Activated CD4-positive, alpha-beta T cell treated with anti-CD3 and anti-CD28 coated beads, Interleukin-2, amount 10 ng/mL, durations not matched to agents 24 days and 14 days (primary cell): ENCODE data around the gene C9. TPM values are rescaled to one million over a fixed set of nuclear protein-coding genes. Genes with fewer than 3 reads are reported as not detected.
"Not testable (repeated sequence)": the region's sequence is repeated elsewhere in the genome, so short reads cannot be mapped to it uniquely, and the experiment has no call there.

ENCODE experiments used
- DNase-seq: peaks from one replicate; pipeline ENCODE4 v3.0.0; 2022
- H3K27ac Mint-ChIP-seq: one replicate; pipeline ENCODE4 v1.8.0; 2022; ENCODE audit warnings: mild to moderate bottlenecking, mixed read lengths
- H3K27me3 Mint-ChIP-seq: one replicate; pipeline ENCODE4 v1.8.0; 2022; ENCODE audit warnings: mixed read lengths
- H3K36me3 Mint-ChIP-seq: one replicate; pipeline ENCODE4 v1.8.0; 2022; ENCODE audit warnings: low read depth, mild to moderate bottlenecking, mixed read lengths
- H3K4me1 Mint-ChIP-seq: one replicate; pipeline ENCODE4 v1.8.0; 2021; ENCODE audit warnings: mixed read lengths
- H3K4me3 Mint-ChIP-seq: one replicate; pipeline ENCODE4 v1.8.0; 2022; ENCODE audit warnings: mild to moderate bottlenecking, moderate library complexity, mixed read lengths
- H3K9me3 Mint-ChIP-seq: one replicate; pipeline ENCODE4 v1.8.0; 2021; ENCODE audit warnings: mixed read lengths
- intact Hi-C: fragments of 100-400 bp; cut with micrococcal nuclease; formaldehyde crosslinking; loops from one replicate; pipeline ENCODE4 v1.15.1; 2023
- total RNA-seq: library from RNA; stranded (reverse); gene quantifications from 2 replicates; pipeline ENCODE4 v1.2.3, GENCODE V29; 2022

C9 gene
- total RNA-seq, 1 donor from 2014 or later = not detected

- intact Hi-C loops = loop anchor here (1.0 to 5.0 kb wide), 3 partner anchors 66 to 291 kb away; no protein-coding TSS in a partner anchor
- H3K27me3 Mint-ChIP-seq = peaks cover 11% of the 10 kb centered on the region
- DNase-seq = peak; percentile 90
- peaks cover 14% of the 10 kb centered on the region for H3K4me1 Mint-ChIP-seq
- peaks cover 5% of the 10 kb centered on the region for H3K36me3 Mint-ChIP-seq
- peak overlapping the region; percentile 62 for H3K27ac Mint-ChIP-seq
- no peak overlapping the region for H3K4me3 Mint-ChIP-seq
- peaks cover 10% of the 10 kb centered on the region for H3K9me3 Mint-ChIP-seq
Observed at GRCh38 chr5:39283231-39283818, 81.0 kb downstream of the C9 start.

- H3K9me3 Mint-ChIP-seq = peaks cover 10% of the 10 kb centered on the region
- H3K36me3 Mint-ChIP-seq = peaks cover 5% of the 10 kb centered on the region
- H3K4me1 Mint-ChIP-seq = peaks cover 14% of the 10 kb centered on the region
- intact Hi-C loops = loop anchor here (5.0 kb wide), 1 partner anchor 290 kb away; no protein-coding TSS in a partner anchor
- no peak overlapping the region for H3K27ac Mint-ChIP-seq
- no peak for DNase-seq
- H3K27me3 Mint-ChIP-seq = peaks cover 11% of the 10 kb centered on the region
- no peak overlapping the region for H3K4me3 Mint-ChIP-seq
Observed at GRCh38 chr5:39282561-39282960, 81.7 kb downstream of the C9 start.

GRCh38 chr5:39275865-39276264, 88.4 kb downstream of the C9 start:
- not testable (repeated sequence) for DNase-seq, H3K27me3 Mint-ChIP-seq, H3K36me3 Mint-ChIP-seq
- peaks cover 23% of the 10 kb centered on the region for H3K4me1 Mint-ChIP-seq
- intact Hi-C loops = loop anchor here (2.0 to 10.0 kb wide), 2 partner anchors 59 to 201 kb away; partner anchors contain the start of gene RICTOR
- H3K4me3 Mint-ChIP-seq = peak overlapping the region; percentile 59
- peak overlapping the region; percentile 84 for H3K27ac Mint-ChIP-seq
- H3K9me3 Mint-ChIP-seq = peaks cover 14% of the 10 kb centered on the region

GRCh38 chr5:39274398-39275085, 89.8 kb downstream of the C9 start:
- no peaks in the 10 kb centered on the region for H3K36me3 Mint-ChIP-seq
- DNase-seq = peak; percentile 71
- intact Hi-C loops = loop anchor here (1.0 to 10.0 kb wide), 3 partner anchors 18 to 200 kb away; partner anchors contain the start of gene RICTOR
- peak overlapping the region; percentile 93 for H3K27ac Mint-ChIP-seq
- H3K9me3 Mint-ChIP-seq = peaks cover 8% of the 10 kb centered on the region
- H3K4me1 Mint-ChIP-seq = peaks cover 26% of the 10 kb centered on the region
- peak overlapping the region; percentile 80 for H3K4me3 Mint-ChIP-seq
- no peaks in the 10 kb centered on the region for H3K27me3 Mint-ChIP-seq

- Mint-ChIP-seq H3K36me3 (no peaks in the 10 kb centered on the region), H3K4me3 (no peak overlapping the region), H3K27ac (peak overlapping the region; percentile 70), H3K9me3 (peaks cover 4% of the 10 kb centered on the region), H3K27me3 (no peaks in the 10 kb centered on the region), H3K4me1 (peaks cover 24% of the 10 kb centered on the region)
- intact Hi-C loops = loop anchor here (10.0 kb wide), 1 partner anchor 199 kb away; the partner anchor contains the start of gene RICTOR
- no peak for DNase-seq
Observed at GRCh38 chr5:39273314-39273954, 90.9 kb downstream of the C9 start.

- not testable (repeated sequence) for H3K36me3 Mint-ChIP-seq, H3K4me3 Mint-ChIP-seq
Observed at GRCh38 chr5:39272869-39273231, 91.4 kb downstream of the C9 start.

GRCh38 chr5:39270225-39270848, 94.0 kb downstream of the C9 start:
- no peaks in the 10 kb centered on the region for H3K36me3 Mint-ChIP-seq
- H3K4me3 Mint-ChIP-seq = no peak overlapping the region

More at GRCh38 chr5:39272869-39273231, 91.4 kb downstream of the C9 start:
- H3K27ac Mint-ChIP-seq, H3K9me3 Mint-ChIP-seq, H3K27me3 Mint-ChIP-seq, DNase-seq: not testable (repeated sequence)
- H3K4me1 Mint-ChIP-seq = peaks cover 24% of the 10 kb centered on the region
- intact Hi-C loops = loop anchor here (10.0 kb wide), 1 partner anchor 198 kb away; the partner anchor contains the start of gene RICTOR

GRCh38 chr5:39267186-39267585, 97.1 kb downstream of the C9 start:
- H3K4me1 Mint-ChIP-seq = peaks cover 24% of the 10 kb centered on the region
- H3K27me3 Mint-ChIP-seq = no peaks in the 10 kb centered on the region
- peaks cover 3% of the 10 kb centered on the region for H3K9me3 Mint-ChIP-seq
- no peak overlapping the region for H3K27ac Mint-ChIP-seq
- intact Hi-C loops = no loop called here
- no peaks in the 10 kb centered on the region for H3K36me3 Mint-ChIP-seq
- no peak overlapping the region for H3K4me3 Mint-ChIP-seq
- no peak for DNase-seq

More at GRCh38 chr5:39270225-39270848, 94.0 kb downstream of the C9 start:
- intact Hi-C loops = loop anchor here (10.0 kb wide), 1 partner anchor 196 kb away; the partner anchor contains the start of gene RICTOR
- Mint-ChIP-seq H3K4me1 (peaks cover 34% of the 10 kb centered on the region), H3K27me3 (no peaks in the 10 kb centered on the region), H3K27ac (no peak overlapping the region), H3K9me3 (no peaks in the 10 kb centered on the region)
- no peak for DNase-seq

- Mint-ChIP-seq H3K4me3 (no peak overlapping the region), H3K27me3 (no peaks in the 10 kb centered on the region), H3K4me1 (peaks cover 24% of the 10 kb centered on the region), H3K27ac (no peak overlapping the region), H3K9me3 (peaks cover 3% of the 10 kb centered on the region), H3K36me3 (no peaks in the 10 kb centered on the region)
- DNase-seq = no peak
- intact Hi-C loops = no loop called here
Observed at GRCh38 chr5:39266442-39266841, 97.9 kb downstream of the C9 start.

GRCh38 chr5:39264528-39264927, 99.8 kb downstream of the C9 start:
- Mint-ChIP-seq H3K4me1 (peaks cover 21% of the 10 kb centered on the region), H3K36me3 (no peaks in the 10 kb centered on the region), H3K27me3 (no peaks in the 10 kb centered on the region), H3K4me3 (peak overlapping the region; percentile 12), H3K27ac (no peak overlapping the region), H3K9me3 (peaks cover 3% of the 10 kb centered on the region)
- intact Hi-C loops = no loop called here
- peak; percentile 81 for DNase-seq

GRCh38 chr5:39262981-39263380, 101.3 kb downstream of the C9 start:
- intact Hi-C loops = no loop called here
- H3K9me3 Mint-ChIP-seq = peaks cover 3% of the 10 kb centered on the region
- no peaks in the 10 kb centered on the region for H3K27me3 Mint-ChIP-seq

GRCh38 chr5:39260095-39260494, 104.2 kb downstream of the C9 start:
- Mint-ChIP-seq H3K27me3 (no peaks in the 10 kb centered on the region), H3K4me3 (no peak overlapping the region), H3K36me3 (no peaks in the 10 kb centered on the region), H3K4me1 (peaks cover 28% of the 10 kb centered on the region), H3K27ac (no peak overlapping the region), H3K9me3 (peaks cover 3% of the 10 kb centered on the region)
- intact Hi-C loops = no loop called here
- no peak for DNase-seq

More at GRCh38 chr5:39262981-39263380, 101.3 kb downstream of the C9 start:
- H3K27ac Mint-ChIP-seq = no peak overlapping the region
- no peak for DNase-seq
- peaks cover 22% of the 10 kb centered on the region for H3K4me1 Mint-ChIP-seq
- H3K4me3 Mint-ChIP-seq = no peak overlapping the region
- no peaks in the 10 kb centered on the region for H3K36me3 Mint-ChIP-seq

GRCh38 chr5:39257554-39257953, 106.7 kb downstream of the C9 start:
- peaks cover 18% of the 10 kb centered on the region for H3K4me1 Mint-ChIP-seq
- H3K27ac Mint-ChIP-seq = no peak overlapping the region
- DNase-seq = no peak
- no peak overlapping the region for H3K4me3 Mint-ChIP-seq
- H3K27me3 Mint-ChIP-seq = no peaks in the 10 kb centered on the region
- H3K36me3 Mint-ChIP-seq = peaks cover 2% of the 10 kb centered on the region
- H3K9me3 Mint-ChIP-seq = no peaks in the 10 kb centered on the region
- intact Hi-C loops = no loop called here
